ENCODE measurements around the gene FLNA. TPM values are rescaled to one million over a fixed set of nuclear protein-coding genes. Genes with fewer than 3 reads are reported as not detected.

Gene FLNA
- total and polyA plus RNA-seq, 2 of the 13 experiments (the other 11 are each of a cell fraction or from before 2014, with no cell fraction given), result 83.4 to 174 TPM

GRCh38 chrX:154378799-154379568 is 4.5 kb upstream of the FLNA start, which contains the start of gene EMD (continued):
- TF ChIP-seq SOX6 (IDR thresholded peaks at IDR 0.05) (no peak), SOX6 (CRISPR knock-in tag; IDR thresholded peaks at IDR 0.05) (peak; percentile 23; the same call in 1 of the 2 replicates), FOSL2 (CRISPR knock-in tag; IDR thresholded peaks at IDR 0.05) (no peak), ZBTB2 (CRISPR knock-in tag; IDR thresholded peaks at IDR 0.05; ENCODE audit: low read depth) (peak; percentile 43; the same call in 1 of the 2 replicates), ZNF282 (IDR thresholded peaks at IDR 0.05; ENCODE audit: partially characterized antibody) (no peak), ZNF766 (CRISPR knock-in tag; IDR thresholded peaks at IDR 0.05; ENCODE audit: borderline replicate concordance) (no peak), ZFX (CRISPR knock-in tag; IDR thresholded peaks at IDR 0.05; ENCODE audit: low read depth) (peak; percentile 81), ZNF678 (CRISPR knock-in tag; IDR thresholded peaks at IDR 0.05) (no peak), SRY (CRISPR knock-in tag; IDR thresholded peaks at IDR 0.05) (peak; percentile 61; the same call in 1 of the 2 replicates), ZKSCAN1 (IDR thresholded peaks at IDR 0.05; ENCODE audit: low read length) (no peak), ZNF253 (CRISPR knock-in tag; IDR thresholded peaks at IDR 0.05; ENCODE audit: borderline replicate concordance) (no peak), GZF1 (CRISPR knock-in tag; IDR thresholded peaks at IDR 0.05) (no peak), HNRNPLL (IDR thresholded peaks at IDR 0.05; ENCODE audit: low read depth, low read length, poor library complexity, severe bottlenecking) (peak; percentile 95), SETDB1 (CRISPR knock-in tag; IDR thresholded peaks at IDR 0.05; ENCODE audit: borderline replicate concordance) (no peak), IRX3 (CRISPR knock-in tag; IDR thresholded peaks at IDR 0.05; ENCODE audit: borderline replicate concordance, low read depth) (no peak), ZBTB20 (CRISPR knock-in tag; IDR thresholded peaks at IDR 0.05; ENCODE audit: borderline replicate concordance, low read depth) (no peak), RERE (CRISPR knock-in tag; IDR thresholded peaks at IDR 0.05; ENCODE audit: low read depth) (no peak), ZNF34 (CRISPR knock-in tag; IDR thresholded peaks at IDR 0.05; ENCODE audit: borderline replicate concordance) (no peak), SMAD9 (CRISPR knock-in tag; IDR thresholded peaks at IDR 0.05) (no peak), NFE2L2 (IDR thresholded peaks at IDR 0.05; ENCODE audit: low read length) (no peak), HMGXB4 (CRISPR knock-in tag; IDR thresholded peaks at IDR 0.05; ENCODE audit: borderline replicate concordance in 1 of 2, low read depth in 1 of 2) (no peak; a peak in 2 of 4 replicates), EHMT2 (IDR thresholded peaks at IDR 0.05; ENCODE audit: borderline replicate concordance, low read depth, low read length) (no peak)

All from HepG2 (cell line).